Stimulated activated CD8-positive, alpha-beta memory T cell treated with anti-CD3 and anti-CD28 coated beads, Interleukin-7, amount 100 ng/mL, for 24 hours (primary cell): ENCODE measurements around the gene XYLT1.

Source experiments
- DNase-seq: peaks from one replicate; pipeline ENCODE4 v3.0.0-alpha.2; 2020; ENCODE audit warnings: low read depth

Gene XYLT1

DNA sequence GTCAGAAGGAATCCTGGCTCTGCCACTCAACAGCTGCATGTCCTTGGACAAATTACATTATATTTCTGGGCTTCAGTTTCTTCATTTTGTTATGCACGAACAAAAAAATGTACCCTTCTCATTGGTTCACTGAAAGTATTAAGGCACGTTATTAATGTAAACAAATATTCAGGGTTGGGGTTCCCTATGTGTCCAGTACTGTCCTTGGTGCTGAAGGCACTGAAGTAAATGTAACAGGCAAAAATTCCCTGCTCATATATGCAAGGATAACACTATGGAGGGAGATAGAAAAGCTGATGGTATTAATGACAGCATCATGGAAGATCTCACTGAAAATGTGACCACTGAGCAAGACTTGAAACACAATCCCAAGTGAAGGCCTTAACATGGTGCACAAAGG is 386.6 kb downstream of the XYLT1 start:
- no peak for DNase-seq

- DNase-seq = no peak
These were observed 387.1 kb downstream of the XYLT1 start for GRCh38 chr16:17083628-17084027.

- no peak for DNase-seq
These were observed 388.5 kb downstream of the XYLT1 start for GRCh38 chr16:17082095-17082882.

DNA sequence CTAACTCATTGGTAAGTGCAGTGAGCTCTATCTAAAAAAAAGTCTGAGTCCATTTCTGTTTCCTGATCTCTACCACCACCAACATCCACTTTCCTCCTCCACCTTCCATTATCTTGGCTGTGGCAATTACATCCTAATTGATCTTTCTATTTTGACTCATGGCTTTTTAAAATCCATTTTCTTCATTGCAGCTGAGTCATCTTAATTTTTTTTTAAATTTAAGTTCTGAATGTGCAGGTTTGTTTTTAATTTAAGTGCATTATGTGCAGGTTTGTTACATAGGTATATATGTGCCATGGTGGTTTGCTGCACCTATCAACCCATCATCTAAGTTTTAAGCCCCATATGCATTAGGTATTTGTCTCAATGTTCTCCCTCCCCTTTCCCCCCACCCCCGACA is 390.7 kb downstream of the XYLT1 start:
- DNase-seq = no peak

- DNase-seq = no peak
These were observed 391.7 kb downstream of the XYLT1 start for GRCh38 chr16:17078931-17079631.

DNA sequence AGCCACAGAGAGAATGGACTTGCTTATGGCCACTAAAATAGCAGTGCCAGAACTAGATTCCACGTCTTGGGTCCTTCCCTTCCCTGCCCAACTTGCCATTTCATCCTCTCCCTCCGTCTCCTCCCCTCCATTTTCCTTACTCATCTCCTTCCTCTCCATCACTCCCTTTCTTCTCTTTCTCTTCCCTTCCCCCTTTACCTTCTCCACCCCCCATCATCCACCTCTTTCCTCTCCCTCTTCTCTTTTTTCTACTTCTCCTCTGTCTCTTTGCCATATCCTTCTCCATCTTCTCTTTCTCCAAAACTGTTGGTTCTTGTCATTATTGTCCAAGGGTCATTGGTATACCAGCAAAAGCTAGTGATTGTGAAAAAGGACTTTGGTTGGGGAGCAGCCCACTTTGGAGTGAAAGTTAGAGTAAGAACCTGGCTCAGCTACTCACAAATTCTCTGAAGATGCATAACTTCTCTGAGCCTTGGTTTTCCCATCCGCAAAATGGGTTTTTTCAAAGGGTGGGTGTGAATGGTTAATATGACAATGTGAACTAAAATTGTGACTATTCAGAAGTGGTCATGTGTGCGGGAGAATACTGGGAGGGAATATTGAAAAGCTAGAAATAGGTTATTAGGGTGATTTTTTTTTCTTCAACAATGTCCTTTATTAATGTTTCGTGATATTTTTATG is 393.8 kb downstream of the XYLT1 start:
- DNase-seq = no peak

DNA sequence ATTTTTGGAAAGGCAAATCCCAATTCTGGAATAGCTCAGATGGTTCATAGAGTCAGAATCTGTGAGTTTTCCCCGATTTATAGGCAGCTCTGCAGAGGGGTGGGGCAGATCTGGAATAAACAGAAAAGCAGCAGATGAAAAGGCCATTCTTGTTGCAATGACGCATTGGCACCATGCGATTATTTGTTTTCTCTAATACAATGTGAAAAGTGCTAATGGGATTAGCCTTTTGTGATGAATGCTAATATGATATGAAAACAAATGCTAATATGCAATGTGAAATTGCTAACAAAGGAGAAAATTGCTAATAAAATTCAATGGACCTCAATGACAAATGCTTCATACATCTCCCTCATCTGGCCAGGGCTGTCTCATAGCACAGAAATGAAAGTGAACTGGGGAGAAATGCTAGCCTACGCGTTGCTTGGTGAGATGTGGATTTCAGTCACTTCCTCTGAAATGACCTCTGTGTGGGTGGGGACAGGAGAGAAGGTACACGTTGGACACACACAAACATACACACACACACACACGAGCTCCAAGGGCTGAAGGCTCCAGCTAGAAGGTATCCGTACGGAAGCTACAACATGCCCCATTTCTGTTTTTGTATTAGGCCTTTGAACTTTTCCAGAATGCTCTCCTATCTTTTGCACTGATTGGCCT is 394.5 kb downstream of the XYLT1 start:
- DNase-seq = no peak

DNA sequence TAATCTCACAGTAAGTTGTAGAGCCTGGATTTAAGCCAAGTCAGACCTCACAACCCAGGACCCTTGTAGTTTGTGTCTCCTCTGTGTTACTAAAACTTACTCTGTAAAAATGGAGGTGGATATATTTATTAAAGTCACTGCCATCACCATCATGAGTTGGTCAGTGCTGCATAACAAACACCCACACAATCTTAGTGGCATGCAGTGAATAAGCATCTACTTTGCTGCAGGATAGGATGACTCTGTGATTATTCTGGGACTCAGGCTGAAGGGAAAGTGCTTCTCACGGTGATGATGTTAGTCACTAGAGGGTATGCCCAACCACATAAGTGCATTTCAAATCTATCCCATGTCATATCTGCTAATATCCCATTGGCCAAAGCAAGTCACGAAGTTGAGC is 398.7 kb downstream of the XYLT1 start:
- DNase-seq = no peak

GRCh38 chr16:17070882-17071592 is 399.7 kb downstream of the XYLT1 start:
- DNase-seq = peak; percentile 41

GRCh38 chr16:17069681-17070080 is 401.1 kb downstream of the XYLT1 start:
- DNase-seq = no peak

DNA sequence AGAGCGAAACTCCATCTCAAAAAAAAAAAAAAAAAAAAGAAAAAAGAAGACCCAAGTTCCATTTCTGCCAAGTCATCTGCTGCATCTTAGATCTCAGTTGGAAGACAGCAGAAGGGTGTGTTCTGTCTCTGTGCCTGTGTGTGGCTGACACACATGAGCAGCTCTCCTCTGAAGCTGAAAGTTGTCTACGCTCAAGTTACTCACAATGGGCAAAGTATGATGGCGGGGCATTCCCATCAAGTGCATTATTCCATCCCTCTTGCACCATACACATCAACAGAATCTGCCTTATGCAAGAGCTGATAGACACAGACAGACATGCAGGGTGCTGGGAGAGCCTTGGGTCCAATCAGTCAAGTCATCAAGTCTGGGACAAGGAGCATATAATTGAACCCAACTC is 402.2 kb downstream of the XYLT1 start:
- DNase-seq = no peak

GRCh38 chr16:17067882-17068281 is 402.9 kb downstream of the XYLT1 start:
- DNase-seq = no peak

GRCh38 chr16:17063201-17064139 is 407.3 kb downstream of the XYLT1 start:
- no peak for DNase-seq

DNA sequence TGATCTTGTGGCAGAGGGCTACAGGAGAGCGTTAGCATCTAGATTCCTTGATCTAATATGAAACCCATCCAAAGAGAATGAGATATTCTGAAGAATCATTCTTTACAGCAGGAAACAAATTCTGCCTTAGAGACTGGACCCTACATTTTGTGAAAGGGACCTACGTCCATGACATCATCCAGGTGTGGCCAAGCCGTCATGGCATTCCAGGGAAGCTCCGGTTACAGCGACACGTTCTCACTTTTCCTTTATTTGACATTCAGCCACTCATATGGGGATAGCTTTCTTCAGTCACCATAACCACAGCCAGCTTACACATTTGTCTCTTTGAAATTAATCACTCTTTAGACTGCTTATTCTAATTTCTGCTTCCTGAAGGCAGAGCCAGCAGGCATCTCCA is 408.1 kb downstream of the XYLT1 start:
- no peak for DNase-seq

DNA sequence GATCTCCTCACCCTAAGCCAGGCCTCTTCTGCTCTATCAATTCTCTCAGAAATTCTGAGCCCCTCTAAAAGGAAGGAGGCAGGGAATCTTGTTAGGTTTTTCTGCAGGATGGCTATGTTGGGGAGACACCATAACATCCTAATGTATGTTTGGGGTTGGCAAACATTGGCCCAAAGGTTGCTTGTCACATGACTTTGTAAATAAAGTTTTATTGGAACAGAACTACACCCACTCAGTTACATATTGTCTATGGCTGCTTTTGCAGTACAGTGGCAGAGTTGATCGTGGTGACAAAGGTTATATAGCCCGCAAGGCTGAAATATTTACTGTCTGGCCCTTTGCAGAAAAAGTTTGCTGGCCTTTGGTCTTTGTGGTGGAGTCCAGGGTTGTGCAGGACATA is 409.4 kb downstream of the XYLT1 start:
- no peak for DNase-seq

DNA sequence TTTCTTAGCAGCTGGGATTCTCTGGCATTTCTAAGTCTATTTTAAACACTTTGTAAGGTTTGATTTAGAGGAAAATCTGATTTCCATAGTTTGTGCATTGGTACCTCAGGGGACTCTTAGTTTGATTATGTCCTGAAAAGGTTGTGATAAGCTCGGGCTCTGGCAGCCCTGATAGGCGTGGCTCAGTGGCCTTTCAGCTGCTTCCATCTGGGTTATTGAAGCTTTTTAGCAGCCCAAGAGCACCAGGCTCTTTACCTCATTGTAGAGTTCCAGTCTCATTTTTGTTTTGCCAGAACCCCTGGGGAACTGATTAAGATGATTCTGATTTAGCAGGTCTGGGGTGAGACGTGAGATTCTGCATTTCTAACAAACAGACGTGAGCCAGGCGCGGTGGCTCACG is 412.3 kb downstream of the XYLT1 start:
- DNase-seq = no peak

- DNase-seq = no peak
These were observed 414.1 kb downstream of the XYLT1 start for GRCh38 chr16:17056666-17057065.

DNA sequence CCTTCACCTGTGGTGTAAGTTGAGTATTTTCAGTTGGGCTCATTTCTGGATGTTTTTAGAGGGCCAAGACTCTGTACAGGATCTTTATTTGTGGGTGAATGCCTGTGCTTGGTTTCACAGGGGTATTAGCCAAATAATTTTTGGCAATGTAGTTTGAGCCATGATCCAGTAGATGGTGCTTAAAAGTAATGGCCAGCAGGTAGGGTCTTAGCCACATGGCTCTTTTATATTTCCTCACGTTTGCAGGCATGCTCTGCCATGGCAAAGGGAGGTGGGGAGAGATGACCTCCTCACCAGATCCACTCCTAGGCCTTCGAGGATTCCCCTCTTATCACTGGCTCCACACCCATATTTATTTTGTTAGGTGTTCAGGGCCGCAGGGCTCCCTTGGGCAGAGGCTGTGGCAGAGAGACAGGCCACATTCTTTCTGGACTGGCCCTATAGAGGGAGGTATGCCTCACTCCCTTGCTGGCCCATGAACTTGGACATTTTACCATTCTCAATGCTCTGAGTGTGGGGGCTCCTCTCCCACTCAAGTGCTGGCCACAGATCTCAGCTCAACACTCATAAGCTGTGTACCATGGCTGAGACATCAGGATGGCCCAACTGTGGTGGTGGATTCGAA is 417.1 kb downstream of the XYLT1 start:
- no peak for DNase-seq
